ENCODE measurements around the gene TAF4. TPM values are rescaled to one million over a fixed set of nuclear protein-coding genes. Genes with fewer than 3 reads are reported as not detected.

Gene TAF4
- total and polyA plus RNA-seq, 2 of the 13 experiments (the other 11 are each of a cell fraction or from before 2014, with no cell fraction given), result 5.9 to 12.0 TPM

DNA sequence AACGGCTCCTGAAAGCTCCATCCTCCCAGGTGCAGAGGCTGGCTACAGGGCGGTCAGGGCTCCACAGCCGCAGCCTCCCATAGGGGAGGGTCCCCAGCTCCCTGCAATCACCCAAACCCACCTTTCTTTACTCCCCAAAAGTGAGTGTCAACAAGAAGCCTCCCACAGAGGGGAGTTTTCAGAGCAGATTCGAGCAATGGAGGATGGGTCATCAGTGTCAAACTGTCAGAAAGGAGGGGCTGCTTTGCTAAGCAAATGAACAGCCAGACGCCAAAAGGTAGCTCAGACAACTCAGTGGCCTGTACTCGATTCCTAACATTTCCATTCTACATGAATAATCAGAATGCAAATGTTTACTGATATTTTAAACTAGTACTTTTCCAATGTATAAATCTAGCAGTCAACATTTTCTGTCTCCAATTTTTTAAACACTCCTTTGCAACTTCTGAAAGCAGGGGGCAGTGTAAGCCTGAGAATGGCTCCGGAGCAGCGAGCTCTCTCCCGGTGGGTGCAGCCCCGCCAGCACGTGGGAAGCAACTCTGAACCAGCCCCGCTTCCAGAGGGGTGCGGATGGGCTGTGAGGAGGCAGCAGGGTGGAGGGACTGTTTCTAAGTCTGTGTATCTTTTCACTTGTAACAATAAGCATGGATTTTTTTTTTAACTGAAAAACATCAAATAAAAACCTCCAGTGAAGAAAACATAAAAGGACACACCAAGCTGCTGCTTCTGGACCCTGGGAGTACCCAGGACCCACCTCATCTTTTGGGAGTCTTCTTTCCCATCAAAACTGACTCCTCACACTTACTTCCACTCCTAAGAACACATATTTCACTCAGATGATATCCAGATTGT is 54.9 kb downstream of the TAF4 start (continued):
- TF ChIP-seq, protein P1, sequence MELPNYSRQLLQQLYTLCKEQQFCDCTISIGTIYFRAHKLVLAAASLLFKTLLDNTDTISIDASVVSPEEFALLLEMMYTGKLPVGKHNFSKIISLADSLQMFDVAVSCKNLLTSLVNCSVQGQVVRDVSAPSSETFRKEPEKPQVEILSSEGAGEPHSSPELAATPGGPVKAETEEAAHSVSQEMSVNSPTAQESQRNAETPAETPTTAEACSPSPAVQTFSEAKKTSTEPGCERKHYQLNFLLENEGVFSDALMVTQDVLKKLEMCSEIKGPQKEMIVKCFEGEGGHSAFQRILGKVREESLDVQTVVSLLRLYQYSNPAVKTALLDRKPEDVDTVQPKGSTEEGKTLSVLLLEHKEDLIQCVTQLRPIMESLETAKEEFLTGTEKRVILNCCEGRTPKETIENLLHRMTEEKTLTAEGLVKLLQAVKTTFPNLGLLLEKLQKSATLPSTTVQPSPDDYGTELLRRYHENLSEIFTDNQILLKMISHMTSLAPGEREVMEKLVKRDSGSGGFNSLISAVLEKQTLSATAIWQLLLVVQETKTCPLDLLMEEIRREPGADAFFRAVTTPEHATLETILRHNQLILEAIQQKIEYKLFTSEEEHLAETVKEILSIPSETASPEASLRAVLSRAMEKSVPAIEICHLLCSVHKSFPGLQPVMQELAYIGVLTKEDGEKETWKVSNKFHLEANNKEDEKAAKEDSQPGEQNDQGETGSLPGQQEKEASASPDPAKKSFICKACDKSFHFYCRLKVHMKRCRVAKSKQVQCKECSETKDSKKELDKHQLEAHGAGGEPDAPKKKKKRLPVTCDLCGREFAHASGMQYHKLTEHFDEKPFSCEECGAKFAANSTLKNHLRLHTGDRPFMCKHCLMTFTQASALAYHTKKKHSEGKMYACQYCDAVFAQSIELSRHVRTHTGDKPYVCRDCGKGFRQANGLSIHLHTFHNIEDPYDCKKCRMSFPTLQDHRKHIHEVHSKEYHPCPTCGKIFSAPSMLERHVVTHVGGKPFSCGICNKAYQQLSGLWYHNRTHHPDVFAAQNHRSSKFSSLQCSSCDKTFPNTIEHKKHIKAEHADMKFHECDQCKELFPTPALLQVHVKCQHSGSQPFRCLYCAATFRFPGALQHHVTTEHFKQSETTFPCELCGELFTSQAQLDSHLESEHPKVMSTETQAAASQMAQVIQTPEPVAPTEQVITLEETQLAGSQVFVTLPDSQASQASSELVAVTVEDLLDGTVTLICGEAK (IDR thresholded peaks at IDR 0.05), result no peak
- TF ChIP-seq, protein P1 (CRISPR knock-in tag; IDR thresholded peaks at IDR 0.05), result no peak
- TF ChIP-seq ZNF816 (CRISPR knock-in tag; IDR thresholded peaks at IDR 0.05; ENCODE audit: borderline replicate concordance), result peak; percentile 65; the same call in 1 of the 2 replicates
- no peak for TF ChIP-seq ZNF7 (CRISPR knock-in tag; IDR thresholded peaks at IDR 0.05)
- TF ChIP-seq, protein P2, sequence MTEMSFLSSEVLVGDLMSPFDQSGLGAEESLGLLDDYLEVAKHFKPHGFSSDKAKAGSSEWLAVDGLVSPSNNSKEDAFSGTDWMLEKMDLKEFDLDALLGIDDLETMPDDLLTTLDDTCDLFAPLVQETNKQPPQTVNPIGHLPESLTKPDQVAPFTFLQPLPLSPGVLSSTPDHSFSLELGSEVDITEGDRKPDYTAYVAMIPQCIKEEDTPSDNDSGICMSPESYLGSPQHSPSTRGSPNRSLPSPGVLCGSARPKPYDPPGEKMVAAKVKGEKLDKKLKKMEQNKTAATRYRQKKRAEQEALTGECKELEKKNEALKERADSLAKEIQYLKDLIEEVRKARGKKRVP (CRISPR knock-in tag; IDR thresholded peaks at IDR 0.05), result no peak
- peak; percentile 76 for TF ChIP-seq SAP130 (CRISPR knock-in tag; IDR thresholded peaks at IDR 0.05; ENCODE audit: low read depth)
- peak; percentile 85; the same call in 2 of the 3 replicates for TF ChIP-seq MXI1 (IDR thresholded peaks at IDR 0.05; ENCODE audit: borderline replicate concordance, low read depth, low read length)
- TF ChIP-seq ZSCAN20 (CRISPR knock-in tag; IDR thresholded peaks at IDR 0.05; ENCODE audit: borderline replicate concordance), result 0 out of 2 replicates have a peak, but pooled peaks have one; percentile 38
- TF ChIP-seq KDM5B (CRISPR knock-in tag; IDR thresholded peaks at IDR 0.05; ENCODE audit: borderline replicate concordance), result no peak
- TF ChIP-seq ZNF589 (CRISPR knock-in tag; conservative IDR thresholded peaks at IDR 0.05), result no peak
- TF ChIP-seq ZNF101 (CRISPR knock-in tag; IDR thresholded peaks at IDR 0.05; ENCODE audit: borderline replicate concordance, low read depth), result no peak
- no peak for TF ChIP-seq ZNF329 (CRISPR knock-in tag; IDR thresholded peaks at IDR 0.05; ENCODE audit: low read depth)
- TF ChIP-seq, protein P3, sequence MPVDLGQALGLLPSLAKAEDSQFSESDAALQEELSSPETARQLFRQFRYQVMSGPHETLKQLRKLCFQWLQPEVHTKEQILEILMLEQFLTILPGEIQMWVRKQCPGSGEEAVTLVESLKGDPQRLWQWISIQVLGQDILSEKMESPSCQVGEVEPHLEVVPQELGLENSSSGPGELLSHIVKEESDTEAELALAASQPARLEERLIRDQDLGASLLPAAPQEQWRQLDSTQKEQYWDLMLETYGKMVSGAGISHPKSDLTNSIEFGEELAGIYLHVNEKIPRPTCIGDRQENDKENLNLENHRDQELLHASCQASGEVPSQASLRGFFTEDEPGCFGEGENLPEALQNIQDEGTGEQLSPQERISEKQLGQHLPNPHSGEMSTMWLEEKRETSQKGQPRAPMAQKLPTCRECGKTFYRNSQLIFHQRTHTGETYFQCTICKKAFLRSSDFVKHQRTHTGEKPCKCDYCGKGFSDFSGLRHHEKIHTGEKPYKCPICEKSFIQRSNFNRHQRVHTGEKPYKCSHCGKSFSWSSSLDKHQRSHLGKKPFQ (CRISPR knock-in tag; IDR thresholded peaks at IDR 0.05; ENCODE audit: insufficient replicate concordance), result no peak
- 0 out of 2 replicates have a peak, but pooled peaks have one; percentile 41 for TF ChIP-seq ZBTB42 (CRISPR knock-in tag; IDR thresholded peaks at IDR 0.05)
- no peak for TF ChIP-seq ATAD3A (CRISPR knock-in tag; IDR thresholded peaks at IDR 0.05)
- no peak for TF ChIP-seq RFXAP (CRISPR knock-in tag; IDR thresholded peaks at IDR 0.05; ENCODE audit: borderline replicate concordance)

Measured in HepG2 (cell line).